A375 (cell line): ENCODE data around the gene KIF19. TPM values are rescaled to one million over a fixed set of nuclear protein-coding genes. Genes with fewer than 3 reads are reported as not detected.

Experiments
- total RNA-seq: library from RNA; depleted of rRNA; stranded (reverse); fragments of >200 nt; shearing (Covaris generic); gene quantifications from 2 replicates; pipeline ENCODE4 v1.2.3, GENCODE V29; 2014; rRNA removed

KIF19 gene, protein sequence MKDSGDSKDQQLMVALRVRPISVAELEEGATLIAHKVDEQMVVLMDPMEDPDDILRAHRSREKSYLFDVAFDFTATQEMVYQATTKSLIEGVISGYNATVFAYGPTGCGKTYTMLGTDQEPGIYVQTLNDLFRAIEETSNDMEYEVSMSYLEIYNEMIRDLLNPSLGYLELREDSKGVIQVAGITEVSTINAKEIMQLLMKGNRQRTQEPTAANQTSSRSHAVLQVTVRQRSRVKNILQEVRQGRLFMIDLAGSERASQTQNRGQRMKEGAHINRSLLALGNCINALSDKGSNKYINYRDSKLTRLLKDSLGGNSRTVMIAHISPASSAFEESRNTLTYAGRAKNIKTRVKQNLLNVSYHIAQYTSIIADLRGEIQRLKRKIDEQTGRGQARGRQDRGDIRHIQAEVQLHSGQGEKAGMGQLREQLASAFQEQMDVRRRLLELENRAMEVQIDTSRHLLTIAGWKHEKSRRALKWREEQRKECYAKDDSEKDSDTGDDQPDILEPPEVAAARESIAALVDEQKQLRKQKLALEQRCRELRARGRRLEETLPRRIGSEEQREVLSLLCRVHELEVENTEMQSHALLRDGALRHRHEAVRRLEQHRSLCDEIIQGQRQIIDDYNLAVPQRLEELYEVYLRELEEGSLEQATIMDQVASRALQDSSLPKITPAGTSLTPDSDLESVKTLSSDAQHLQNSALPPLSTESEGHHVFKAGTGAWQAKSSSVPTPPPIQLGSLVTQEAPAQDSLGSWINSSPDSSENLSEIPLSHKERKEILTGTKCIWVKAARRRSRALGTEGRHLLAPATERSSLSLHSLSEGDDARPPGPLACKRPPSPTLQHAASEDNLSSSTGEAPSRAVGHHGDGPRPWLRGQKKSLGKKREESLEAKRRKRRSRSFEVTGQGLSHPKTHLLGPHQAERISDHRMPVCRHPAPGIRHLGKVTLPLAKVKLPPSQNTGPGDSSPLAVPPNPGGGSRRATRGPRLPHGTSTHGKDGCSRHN
- not detected in 2 replicates for total RNA-seq

GRCh38 chr17:74325743-74326379 lies at the start of gene KIF19:
TSS of gene KIF19 (plus strand) at chr17:74326226. CDS start at chr17:74326350, 124 bp downstream.

DNA sequence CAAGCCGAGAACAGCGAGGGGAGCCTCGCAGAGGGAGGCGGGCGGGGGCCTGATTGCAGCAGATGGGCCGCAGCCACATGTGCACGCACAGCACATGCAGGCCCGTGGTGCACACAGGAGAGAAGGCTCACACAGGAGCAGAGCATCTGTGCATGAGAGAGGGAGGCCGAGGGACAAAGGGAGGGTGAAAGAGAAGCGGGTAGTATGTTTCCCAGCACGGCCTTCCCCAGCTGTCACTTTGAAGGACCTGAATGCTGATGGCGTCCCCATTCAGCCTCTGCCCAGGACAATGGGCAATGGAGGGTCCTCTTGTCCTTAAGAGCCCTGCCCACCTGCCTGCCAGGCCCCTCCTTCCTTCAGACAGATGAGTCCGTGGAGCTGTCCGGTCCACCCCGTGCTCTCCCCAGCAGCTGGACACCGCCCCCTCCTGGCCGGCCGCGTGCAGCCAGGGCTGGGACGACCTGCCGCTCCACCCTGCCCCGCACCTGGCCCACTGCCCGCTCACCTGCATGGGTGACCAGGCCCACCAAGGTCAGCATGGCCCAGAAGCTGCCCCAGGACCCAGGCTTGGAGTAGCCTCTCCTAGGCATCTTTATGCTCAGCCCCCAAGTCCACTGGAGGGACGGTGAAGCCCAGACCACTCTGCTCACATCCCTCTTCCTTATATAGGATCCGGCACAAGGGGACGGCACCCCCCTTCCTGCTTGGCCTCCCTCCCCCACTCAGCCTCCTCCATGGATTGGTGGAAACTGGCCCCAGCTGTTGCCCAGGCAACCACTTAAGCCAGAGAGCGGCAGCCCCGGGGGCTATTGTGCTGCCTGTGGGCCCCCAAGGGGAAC lies 35.4 kb downstream of the KIF19 start, which contains the start of gene BTBD17:
Gene BTBD17, minus strand, starts transcription at position 639 of the 839 bp plus-strand sequence. Its CDS starts 49 bp downstream, at position 590.

GRCh38 chr17:74367206-74367605 lies 41.2 kb downstream of the KIF19 start, which contains the start of gene GPR142:
TSS of gene GPR142 (plus strand) at chr17:74367506. CDS start at chr17:74369541, 2,035 bp downstream.

Other genes starting within 250 kb of the KIF19 start
- gene RPL38, start 122.5 kb upstream of the KIF19 start, total RNA-seq = 4,173 and 5,221 TPM in 2 replicates
- 1.2 and 1.5 TPM in 2 replicates for gene TTYH2, start 112.7 kb upstream of the KIF19 start, total RNA-seq
- not detected in 2 replicates for gene DNAI2, start 52.0 kb upstream of the KIF19 start, total RNA-seq
- gene BTBD17, start 35.6 kb downstream of the KIF19 start, total RNA-seq = not detected in 2 replicates
- gene GPR142, start 41.3 kb downstream of the KIF19 start, total RNA-seq = not detected in 2 replicates
- gene GPRC5C, start 105.9 kb downstream of the KIF19 start, total RNA-seq = 0.74 and 1.3 TPM in 2 replicates
- gene CD300A, start 140.4 kb downstream of the KIF19 start, total RNA-seq = not detected in 2 replicates
- not detected in 2 replicates for gene CD300LB, start 205.2 kb downstream of the KIF19 start, total RNA-seq
- not detected in 2 replicates for gene CD300C, start 219.9 kb downstream of the KIF19 start, total RNA-seq
- not detected in 2 replicates for gene CD300H, start 241.3 kb downstream of the KIF19 start, total RNA-seq